GM18519 (cell line): ENCODE results near the gene PLEKHN1.
"Not testable (repeated sequence)": the region's sequence is repeated elsewhere in the genome, so short reads cannot be mapped to it uniquely, and the experiment has no call there.

Experiments
- ATAC-seq: cut with Tn5 transposase; IDR thresholded peaks from one replicate; pipeline ENCODE4 v1.9.1; 2021; ENCODE audit warnings: mild to moderate bottlenecking, moderate library complexity; ENCODE audit not compliant: unreplicated experiment, low FRiP score

Gene PLEKHN1

GRCh38 chr1:1003618-1004419, 37.5 kb downstream of the PLEKHN1 start:
- ATAC-seq, result no peak

GRCh38 chr1:1004420-1004779, 38.1 kb downstream of the PLEKHN1 start:
- no peak for ATAC-seq

- ATAC-seq, result no peak
Observed at GRCh38 chr1:1004780-1005697, 38.8 kb downstream of the PLEKHN1 start.

- ATAC-seq, result no peak
Observed at GRCh38 chr1:1005774-1006304, 39.6 kb downstream of the PLEKHN1 start.

GRCh38 chr1:1006305-1007159, 40.2 kb downstream of the PLEKHN1 start:
- no peak for ATAC-seq

GRCh38 chr1:1010131-1010530, 43.8 kb downstream of the PLEKHN1 start:
- not testable (repeated sequence) for ATAC-seq

GRCh38 chr1:1011396-1011949, 45.2 kb downstream of the PLEKHN1 start:
- ATAC-seq, result no peak

- not testable (repeated sequence) for ATAC-seq
Observed at GRCh38 chr1:1012736-1013104, 46.4 kb downstream of the PLEKHN1 start.

GRCh38 chr1:1013105-1013921, 47.0 kb downstream of the PLEKHN1 start, which contains the start of gene ISG15:
TSS of gene ISG15 (plus strand) at chr1:1013497. CDS start at chr1:1013574, 77 bp downstream.
- ATAC-seq, result peak; percentile 65

- ATAC-seq, result no peak
Observed at GRCh38 chr1:1013922-1014648, 47.8 kb downstream of the PLEKHN1 start.

GRCh38 chr1:1014799-1015681, 48.8 kb downstream of the PLEKHN1 start:
- no peak for ATAC-seq

- not testable (repeated sequence) for ATAC-seq
Observed at GRCh38 chr1:1017397-1018320, 51.4 kb downstream of the PLEKHN1 start.

- not testable (repeated sequence) for ATAC-seq
Observed at GRCh38 chr1:1018321-1018685, 52.0 kb downstream of the PLEKHN1 start.

GRCh38 chr1:1019122-1019999, 53.1 kb downstream of the PLEKHN1 start:
- ATAC-seq, result peak; percentile 50

GRCh38 chr1:1020000-1020404, 53.7 kb downstream of the PLEKHN1 start, which contains the start of gene AGRN:
TSS of gene AGRN (plus strand) at chr1:1020120. CDS start at chr1:1020173, 53 bp downstream.
- peak; percentile 19 for ATAC-seq
